Neutrophil (primary cell): Measurements from ENCODE around the gene ATIC.

Experiments
- H3K27ac ChIP-seq: fragments of 200-600 bp; sonication (generic); 2 replicates; pipeline ENCODE4 v1.5.1; 2016; ENCODE audit warnings: mild to moderate bottlenecking, moderate library complexity
- H3K27me3 ChIP-seq: fragments of 200-600 bp; sonication (generic); 2 replicates; pipeline ENCODE4 v1.6.0; 2016; ENCODE audit warnings: mild to moderate bottlenecking
- H3K36me3 ChIP-seq: fragments of 200-600 bp; sonication (generic); 2 replicates; pipeline ENCODE4 v1.5.1; 2017
- H3K4me1 ChIP-seq, 2 experiments: fragments of 200-600 bp in 1 of 2; sonication (generic) in 1 of 2; 1 replicate in 1 of 2; 2 replicates in 1 of 2; pipeline versions ENCODE4 v1.5.1 to v1.6.1; 2013 to 2016; ENCODE audit warnings: low read depth in 1 of 2, low read length in 1 of 2, mild to moderate bottlenecking in 1 of 2, moderate library complexity in 1 of 2; ENCODE audit not compliant: control insufficient read depth in 1 of 2, insufficient read depth in 1 of 2
- H3K4me3 ChIP-seq, 2 experiments: fragments of 200-600 bp in 1 of 2; sonication (generic) in 1 of 2; 1 replicate in 1 of 2; 2 replicates in 1 of 2; pipeline ENCODE4 v1.5.1; 2013 to 2016; ENCODE audit warnings: low read depth in 1 of 2, low read length in 1 of 2, mild to moderate bottlenecking in 1 of 2, moderate library complexity in 1 of 2
- H3K9me3 ChIP-seq: fragments of 200-600 bp; sonication (generic); 2 replicates; pipeline ENCODE4 v1.5.1; 2016
- TF ChIP-seq, protein P1 (sequence below): fragments of 200-600 bp; sonication (generic); IDR thresholded peaks from 2 replicates; pipeline ENCODE4 v1.5.1; 2016; ENCODE audit warnings: antibody characterized with exemption

The ATIC gene

DNA sequence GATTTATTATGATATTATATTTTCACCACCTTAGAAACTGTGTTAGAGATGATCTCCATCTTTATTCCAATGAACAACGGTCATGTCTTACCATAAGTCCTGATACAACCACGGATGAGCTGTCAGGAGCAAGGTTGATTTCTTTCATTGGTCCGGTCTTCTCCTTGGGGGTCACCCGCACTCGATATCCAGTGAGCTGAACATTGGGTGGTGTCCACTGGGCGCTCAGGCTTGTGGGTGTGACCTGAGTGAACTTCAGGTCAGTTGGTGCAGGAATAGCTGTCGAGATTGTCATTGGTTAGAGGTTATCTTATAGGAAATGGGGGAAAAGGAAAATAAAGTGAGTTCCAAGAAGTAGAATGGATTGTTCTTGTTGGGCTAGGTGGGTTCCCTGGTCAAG, 67.2 kb downstream of the ATIC start:
- H3K36me3 ChIP-seq: no peaks in the 10 kb centered on the region
- TF ChIP-seq, protein P1, sequence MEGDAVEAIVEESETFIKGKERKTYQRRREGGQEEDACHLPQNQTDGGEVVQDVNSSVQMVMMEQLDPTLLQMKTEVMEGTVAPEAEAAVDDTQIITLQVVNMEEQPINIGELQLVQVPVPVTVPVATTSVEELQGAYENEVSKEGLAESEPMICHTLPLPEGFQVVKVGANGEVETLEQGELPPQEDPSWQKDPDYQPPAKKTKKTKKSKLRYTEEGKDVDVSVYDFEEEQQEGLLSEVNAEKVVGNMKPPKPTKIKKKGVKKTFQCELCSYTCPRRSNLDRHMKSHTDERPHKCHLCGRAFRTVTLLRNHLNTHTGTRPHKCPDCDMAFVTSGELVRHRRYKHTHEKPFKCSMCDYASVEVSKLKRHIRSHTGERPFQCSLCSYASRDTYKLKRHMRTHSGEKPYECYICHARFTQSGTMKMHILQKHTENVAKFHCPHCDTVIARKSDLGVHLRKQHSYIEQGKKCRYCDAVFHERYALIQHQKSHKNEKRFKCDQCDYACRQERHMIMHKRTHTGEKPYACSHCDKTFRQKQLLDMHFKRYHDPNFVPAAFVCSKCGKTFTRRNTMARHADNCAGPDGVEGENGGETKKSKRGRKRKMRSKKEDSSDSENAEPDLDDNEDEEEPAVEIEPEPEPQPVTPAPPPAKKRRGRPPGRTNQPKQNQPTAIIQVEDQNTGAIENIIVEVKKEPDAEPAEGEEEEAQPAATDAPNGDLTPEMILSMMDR: no peak
- H3K27me3 ChIP-seq: no peaks in the 10 kb centered on the region
- H3K9me3 ChIP-seq: no peaks in the 10 kb centered on the region
- H3K4me3 ChIP-seq: no peak overlapping the region
- no peak overlapping the region for H3K27ac ChIP-seq
- no peaks in the 10 kb centered on the region for H3K4me1 ChIP-seq

DNA sequence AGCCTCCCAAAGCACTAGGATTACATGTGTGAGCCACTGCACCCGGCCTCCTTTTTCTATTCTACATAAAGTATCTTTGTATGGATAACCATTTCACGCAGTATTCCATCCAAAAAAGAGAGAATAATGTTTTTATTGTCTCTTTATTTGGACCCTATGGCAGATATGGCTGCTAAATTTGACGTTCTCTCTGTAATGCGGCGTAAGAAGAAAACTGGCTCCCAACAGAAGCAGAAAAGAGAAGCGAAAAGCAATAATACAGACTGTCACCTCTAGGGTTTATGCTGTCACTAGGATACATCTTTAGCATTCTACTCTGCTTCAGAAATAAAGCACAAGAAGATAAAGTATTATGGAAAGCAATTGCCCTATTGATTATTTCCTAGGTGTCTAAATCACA, 68.1 kb downstream of the ATIC start:
- no peak overlapping the region for H3K4me3 ChIP-seq
- H3K36me3 ChIP-seq: no peaks in the 10 kb centered on the region
- no peak overlapping the region for H3K27ac ChIP-seq
- no peaks in the 10 kb centered on the region for H3K27me3 ChIP-seq
- TF ChIP-seq, protein P1: no peak
- H3K9me3 ChIP-seq: no peaks in the 10 kb centered on the region
- no peaks in the 10 kb centered on the region for H3K4me1 ChIP-seq

DNA sequence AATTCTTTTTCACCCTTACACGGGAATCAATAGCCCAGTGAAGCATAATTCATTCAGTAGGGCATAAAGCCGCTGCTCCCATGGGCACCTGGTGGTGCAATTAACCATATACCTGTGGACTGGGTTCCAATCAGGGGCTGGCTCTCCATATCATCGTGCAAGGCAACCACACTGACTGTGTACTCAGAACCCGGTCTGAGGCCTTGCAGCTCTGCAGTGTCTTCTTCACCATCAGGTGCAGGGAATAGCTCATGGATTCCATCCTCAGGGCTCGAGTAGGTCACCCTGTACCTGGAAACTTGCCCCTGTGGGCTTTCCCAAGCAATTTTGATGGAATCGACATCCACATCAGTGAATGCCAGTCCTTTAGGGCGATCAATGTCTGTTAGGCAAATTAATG, 68.8 kb downstream of the ATIC start:
- H3K27ac ChIP-seq: no peak overlapping the region
- H3K4me3 ChIP-seq: no peak overlapping the region
- H3K9me3 ChIP-seq: no peaks in the 10 kb centered on the region
- TF ChIP-seq, protein P1: no peak
- no peaks in the 10 kb centered on the region for H3K36me3 ChIP-seq
- no peaks in the 10 kb centered on the region for H3K27me3 ChIP-seq
- H3K4me1 ChIP-seq: no peaks in the 10 kb centered on the region

DNA sequence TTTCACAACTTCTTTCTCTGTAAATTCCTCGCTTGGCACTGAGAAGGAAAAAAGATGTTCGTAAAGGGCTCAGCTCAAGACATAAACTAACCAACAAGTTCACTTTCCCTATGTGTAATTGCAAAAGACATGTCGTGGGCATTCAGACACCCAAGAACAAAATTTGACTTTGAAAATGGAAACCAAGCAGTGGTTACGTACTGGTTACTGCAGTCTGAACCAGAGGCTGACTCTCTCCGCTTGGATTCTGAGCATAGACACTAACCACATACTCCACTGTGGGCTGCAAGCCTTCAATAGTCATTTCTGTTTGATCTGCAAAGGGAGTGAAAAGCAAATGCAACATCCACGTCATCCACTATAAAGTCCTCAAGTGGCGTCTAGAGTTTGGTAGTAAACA, 70.2 kb downstream of the ATIC start:
- no peak overlapping the region for H3K27ac ChIP-seq
- no peaks in the 10 kb centered on the region for H3K27me3 ChIP-seq
- H3K36me3 ChIP-seq: no peaks in the 10 kb centered on the region
- no peak overlapping the region for H3K4me3 ChIP-seq
- no peaks in the 10 kb centered on the region for H3K9me3 ChIP-seq
- no peaks in the 10 kb centered on the region for H3K4me1 ChIP-seq
- TF ChIP-seq, protein P1: no peak

DNA sequence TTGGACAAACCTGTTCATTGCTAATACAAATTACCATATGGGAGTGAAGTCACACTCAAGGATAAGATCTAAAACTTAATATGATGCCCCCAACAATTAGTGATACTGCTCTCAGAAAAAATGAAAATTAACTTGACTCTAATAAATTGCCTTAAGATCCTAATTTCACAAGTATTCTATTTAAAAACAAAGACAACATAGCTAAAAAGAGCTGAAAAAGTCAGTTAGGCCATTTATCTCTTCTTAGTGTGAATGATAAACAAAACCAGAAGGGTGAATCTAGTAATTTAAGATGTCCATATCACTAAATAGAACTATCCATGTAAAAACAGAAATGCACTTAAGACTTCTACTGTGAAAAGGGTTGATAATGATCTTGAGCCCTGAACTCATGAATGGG, 70.6 kb downstream of the ATIC start:
- Histone ChIP-seq H3K36me3 (no peaks in the 10 kb centered on the region), H3K27me3 (no peaks in the 10 kb centered on the region), H3K4me3 (no peak overlapping the region), H3K4me1 (no peaks in the 10 kb centered on the region), H3K27ac (no peak overlapping the region), H3K9me3 (no peaks in the 10 kb centered on the region)
- TF ChIP-seq, protein P1: no peak
